CD1c-positive myeloid dendritic cell (primary cell): ENCODE measurements around the gene IFI27.
A peak's percentile ranks its signal among the peaks of the same experiment; 100 is the strongest.

Experiments used
- DNase-seq: peaks from one replicate; pipeline ENCODE4 v3.0.0-alpha.2; 2016; ENCODE audit errors: extremely low spot score

IFI27 gene

DNA sequence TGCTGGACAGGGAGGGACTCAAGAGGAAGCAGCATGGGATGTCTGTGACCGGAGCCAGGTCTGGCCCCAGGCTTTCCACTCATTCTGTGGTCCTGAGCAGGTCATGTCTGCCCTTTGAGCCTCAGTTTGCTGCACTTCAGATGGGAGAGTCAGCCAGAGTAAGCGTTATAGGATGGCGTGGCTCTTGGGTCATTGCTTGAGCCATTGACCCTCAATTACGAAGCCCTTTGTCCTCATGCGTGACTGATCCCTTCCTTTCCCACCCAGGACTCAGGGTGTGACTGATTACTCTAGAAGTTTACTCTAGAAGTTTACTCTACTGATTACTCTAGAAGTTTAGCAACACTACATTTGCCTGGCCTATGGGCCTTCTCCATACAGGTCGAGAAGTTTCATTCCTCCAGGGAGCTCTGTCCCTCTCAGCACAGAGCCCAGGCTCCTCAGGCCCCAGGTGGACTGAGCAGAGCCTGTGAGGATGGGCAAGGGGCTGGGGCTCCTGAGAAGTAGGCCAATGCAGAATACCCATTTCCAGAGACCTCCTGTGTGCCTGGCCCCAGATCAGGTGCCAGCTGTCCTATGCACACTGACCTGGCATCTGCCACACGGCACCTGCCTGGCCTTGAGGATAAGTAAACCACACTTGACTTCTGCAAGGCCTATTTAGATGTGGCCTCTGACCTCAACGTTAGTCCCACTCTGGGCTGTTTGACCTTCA lies 7.6 kb upstream of the IFI27 start:
- no peak for DNase-seq

DNA sequence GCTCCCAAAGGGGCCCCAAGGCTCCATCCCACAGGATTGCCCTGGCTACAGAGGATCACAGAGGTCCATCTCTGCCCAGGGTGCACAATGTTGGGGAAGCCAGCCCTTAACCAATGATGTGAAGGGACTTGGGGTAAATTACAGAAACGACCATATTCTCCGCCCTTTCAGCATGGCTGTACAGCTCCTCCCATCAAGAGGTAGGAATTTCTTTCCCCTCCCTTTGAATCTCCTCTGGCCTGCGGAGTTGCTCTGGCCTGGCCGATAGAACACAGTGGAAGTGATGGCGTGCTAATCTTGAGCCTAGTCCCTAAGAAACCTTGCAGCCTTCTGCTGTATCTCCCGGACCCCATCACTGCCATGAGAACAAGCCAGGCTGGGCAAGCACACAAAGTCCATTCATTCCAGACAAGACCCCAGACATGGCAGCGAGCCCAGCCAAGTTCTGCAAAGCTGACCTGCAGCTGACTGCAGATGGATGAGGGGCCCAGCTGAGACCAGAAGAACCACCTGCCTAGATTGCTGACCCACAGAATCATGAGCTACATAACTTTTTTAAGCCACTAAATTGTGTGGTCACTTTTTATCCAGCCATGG lies 6.9 kb upstream of the IFI27 start:
- DNase-seq, result no peak

DNA sequence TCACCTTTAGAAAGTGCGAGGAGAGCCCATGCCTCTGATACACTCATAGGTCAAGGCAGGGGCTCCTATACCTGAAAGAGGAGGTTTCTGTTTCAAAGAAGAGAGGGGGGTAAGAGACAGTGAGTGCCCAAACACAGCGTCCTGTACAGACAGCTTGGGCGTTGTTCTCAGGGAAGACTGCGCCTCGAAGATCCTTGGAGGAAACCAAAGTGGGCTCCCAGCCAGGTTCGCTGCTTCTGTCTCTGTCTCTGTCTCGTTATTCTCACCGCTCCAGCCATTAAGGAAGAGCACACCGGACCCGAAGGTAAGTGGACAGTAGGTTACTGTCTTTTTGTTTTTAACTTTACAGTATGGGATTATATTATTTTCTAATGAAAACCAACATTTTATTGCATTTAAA lies 5.8 kb upstream of the IFI27 start:
- DNase-seq, result no peak

DNA sequence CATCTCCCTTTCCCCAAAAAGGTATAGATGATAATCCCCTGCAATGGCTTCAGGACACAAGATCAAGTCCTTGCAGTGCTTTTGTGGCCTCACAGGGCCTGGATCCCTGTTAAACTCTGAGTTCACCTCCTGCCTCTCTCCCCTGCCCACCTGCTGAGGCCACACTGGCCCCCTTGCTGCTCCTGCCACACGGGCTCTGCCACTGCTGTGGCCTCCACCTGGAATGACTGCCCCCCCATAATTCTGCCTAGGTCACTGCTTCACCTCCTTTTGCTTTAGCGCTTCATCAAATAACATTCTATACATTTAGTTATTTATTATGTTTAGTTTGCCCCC lies 653 bp upstream of the IFI27 start:
- no peak for DNase-seq

DNA sequence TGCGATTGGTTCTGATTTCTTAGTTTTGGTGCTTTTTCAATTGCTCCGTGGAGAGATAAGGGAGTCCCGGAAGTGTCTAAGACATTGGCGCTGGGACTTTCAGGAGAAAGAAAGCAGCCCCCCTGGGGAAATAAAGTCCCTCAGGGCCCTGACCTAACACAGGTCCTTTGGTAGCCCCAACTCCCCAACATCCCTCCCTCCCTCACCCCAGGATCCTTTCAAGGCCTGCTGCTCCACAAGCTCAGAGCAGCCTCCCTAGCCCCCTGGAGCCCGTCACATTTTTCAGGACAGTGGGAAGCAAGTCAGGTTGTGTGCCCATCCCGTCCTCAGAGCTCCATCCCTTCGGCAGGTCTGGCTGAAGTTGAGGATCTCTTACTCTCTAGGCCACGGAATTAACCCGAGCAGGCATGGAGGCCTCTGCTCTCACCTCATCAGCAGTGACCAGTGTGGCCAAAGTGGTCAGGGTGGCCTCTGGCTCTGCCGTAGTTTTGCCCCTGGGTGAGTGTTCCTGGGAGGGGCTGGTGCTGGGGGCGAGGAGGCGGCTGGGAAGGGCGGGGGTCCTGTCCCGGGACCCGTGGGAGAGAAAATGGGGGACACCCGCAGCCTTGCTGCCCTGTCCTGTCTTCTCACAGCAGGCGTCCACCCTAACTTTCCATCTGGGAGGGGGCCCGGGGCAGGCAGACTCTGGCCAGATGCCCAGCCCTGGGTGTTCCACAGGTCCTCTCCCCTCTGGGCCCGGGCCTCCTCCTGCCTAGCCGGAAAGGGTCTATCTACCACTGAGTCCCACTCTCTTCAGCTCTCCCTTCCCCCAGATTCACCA lies 950 bp downstream of the IFI27 start:
- no peak for DNase-seq

DNA sequence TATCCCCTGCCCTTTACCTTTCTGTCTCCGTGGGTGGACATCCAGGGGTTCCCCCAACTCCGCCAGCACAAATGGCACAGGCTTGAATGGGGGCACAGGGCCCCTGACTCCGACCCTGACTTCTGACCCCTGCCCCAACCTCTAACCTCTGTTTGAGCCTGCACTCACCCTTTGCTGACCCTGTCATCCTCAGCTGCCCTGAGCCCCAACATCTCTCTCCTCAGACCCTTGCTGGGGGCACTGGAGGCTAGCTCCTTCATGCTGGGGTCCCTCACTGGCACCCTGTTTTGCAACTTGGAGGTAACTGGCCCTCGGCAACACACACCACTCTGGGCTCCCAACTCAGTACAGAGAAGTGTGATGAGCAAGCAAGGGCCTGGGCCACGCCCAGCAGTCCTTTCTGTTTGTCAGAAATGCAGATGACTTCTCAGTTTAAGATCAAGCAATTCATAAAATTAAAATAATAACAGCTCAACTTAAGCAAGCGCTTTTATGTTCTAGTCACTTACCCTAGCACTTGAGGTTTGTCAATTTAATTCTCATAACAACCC lies 2.1 kb downstream of the IFI27 start:
- no peak for DNase-seq

DNA sequence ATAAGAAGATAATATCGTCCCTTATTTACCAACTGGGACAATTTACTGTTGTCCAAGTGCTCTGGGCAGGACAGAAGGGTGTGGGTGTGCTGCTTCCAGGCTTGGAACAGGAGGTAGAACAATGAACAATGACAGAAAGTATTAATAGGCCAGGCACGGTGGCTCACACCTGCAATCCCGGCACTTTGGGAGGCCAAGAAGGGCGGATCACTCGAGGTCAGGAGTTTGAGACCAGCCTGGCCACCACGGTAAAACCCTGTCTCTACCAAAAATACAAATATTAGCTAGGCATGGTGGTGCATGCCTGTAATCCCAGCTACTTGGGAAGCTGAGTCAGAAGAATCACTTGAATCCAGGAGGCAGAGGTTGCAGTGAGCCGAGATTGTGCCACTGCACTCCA lies 2.5 kb downstream of the IFI27 start:
- no peak for DNase-seq

DNA sequence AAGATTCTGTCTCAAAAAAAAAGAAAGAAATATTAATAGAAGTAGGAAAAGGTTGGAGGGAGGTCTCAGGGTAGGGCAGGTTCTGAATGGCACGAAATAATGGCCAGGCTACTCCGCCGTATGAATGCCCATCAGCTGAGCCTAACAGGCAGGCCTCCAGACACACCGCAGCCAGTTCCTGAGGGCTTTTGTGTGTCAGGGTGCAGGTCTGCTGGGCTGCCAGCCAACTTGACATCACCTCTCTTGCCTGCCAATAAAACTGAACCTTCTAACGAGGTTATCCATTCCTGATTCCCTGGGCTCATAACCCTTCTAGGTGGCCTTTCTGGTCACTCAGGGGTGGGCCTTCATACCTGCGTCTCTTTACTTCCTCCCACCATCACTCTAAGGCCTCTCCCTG lies 3.0 kb downstream of the IFI27 start:
- DNase-seq, result no peak

DNA sequence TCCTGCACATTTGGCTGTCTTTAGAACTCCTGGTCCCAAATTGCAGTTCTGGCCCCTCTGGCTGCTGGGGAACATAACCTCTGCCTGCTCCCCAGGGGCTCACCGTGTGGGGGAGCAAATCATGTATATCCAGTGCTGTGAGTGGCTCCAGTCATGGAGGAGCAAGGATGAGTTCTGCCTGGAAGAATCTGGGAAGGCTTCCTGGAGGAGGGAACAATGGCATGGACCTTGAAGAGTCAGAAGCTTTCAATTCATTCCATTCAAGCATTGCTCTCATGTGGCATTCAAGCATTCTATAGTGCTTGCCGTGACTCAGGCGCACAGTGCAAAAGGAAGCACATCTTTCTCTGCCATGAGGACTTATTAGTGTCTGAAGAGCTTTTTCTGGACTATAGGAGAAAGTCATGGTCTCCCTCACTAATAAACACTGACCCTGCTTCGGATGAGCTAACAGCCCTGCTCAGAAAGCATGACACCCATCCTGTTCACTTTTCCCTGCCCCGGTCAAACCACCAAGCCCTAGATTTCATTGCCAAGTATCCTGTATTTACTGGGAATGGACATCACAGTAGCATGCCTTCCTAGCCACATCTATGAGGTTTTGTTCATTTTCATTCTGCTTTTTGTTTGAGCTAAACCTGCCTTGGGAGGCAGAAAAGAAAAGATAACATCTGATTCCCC lies 3.5 kb downstream of the IFI27 start:
- no peak for DNase-seq

DNA sequence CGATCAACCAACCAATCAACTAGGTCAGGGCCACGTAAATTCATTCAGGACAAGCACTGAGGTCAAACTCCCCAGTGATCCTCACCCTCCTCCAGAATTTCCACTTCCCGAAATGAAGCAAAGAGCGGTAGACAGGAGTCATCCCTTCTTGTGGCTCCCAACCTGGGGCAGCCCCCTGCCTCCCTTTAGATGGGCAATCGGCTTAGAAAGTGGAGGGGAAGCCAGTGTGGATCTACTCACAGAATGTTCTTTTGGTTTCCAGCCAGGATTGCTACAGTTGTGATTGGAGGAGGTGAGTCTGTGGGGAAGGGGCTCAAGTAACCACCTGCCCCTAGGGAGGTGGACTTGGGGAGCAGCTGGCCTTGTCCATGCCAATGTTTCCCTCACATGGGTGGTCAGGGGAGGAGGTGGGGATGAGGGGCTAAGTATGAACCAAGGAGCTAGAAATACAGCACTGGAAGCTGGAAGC lies 4.1 kb downstream of the IFI27 start:
- DNase-seq, result no peak

DNA sequence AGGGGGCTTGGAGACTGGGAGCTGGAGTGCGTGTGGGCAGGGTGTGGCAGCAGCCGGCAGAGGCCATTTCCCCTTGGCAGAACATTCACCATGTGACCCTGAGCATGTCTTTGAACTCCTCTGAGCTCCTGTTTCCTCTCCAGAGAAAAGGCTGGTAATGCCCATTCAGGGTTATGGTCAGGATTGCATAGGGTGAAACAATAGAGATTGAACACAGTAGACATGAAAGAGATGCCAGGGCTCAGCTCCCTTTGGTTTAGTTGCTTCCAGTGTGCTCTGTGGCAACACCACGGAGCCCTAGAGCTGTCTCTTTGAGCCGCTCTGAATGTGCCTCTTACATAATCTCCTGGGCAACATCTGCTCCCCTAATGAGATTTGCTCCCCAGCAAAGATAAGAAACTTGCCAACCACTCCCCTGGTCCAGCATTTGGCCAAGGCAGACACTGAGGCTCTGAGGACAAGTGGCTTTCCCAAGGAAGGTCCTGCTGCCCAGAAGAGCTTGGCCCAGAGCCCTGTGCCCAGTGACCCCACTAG lies 4.6 kb downstream of the IFI27 start:
- DNase-seq, result peak; percentile 7

DNA sequence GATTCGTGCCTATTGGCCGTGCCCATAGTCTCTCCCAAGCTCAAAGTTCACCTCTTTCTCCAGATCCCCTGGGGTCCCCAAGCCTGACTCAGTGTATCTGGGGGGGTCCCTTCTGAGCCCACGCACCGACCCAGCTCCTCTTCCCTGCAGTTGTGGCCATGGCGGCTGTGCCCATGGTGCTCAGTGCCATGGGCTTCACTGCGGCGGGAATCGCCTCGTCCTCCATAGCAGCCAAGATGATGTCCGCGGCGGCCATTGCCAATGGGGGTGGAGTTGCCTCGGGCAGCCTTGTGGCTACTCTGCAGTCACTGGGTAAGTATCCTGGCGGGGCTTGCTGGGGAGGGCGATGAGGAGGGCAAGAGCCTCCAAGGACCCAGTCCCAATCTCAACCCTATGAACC lies 5.1 kb downstream of the IFI27 start:
- DNase-seq, result no peak

DNA sequence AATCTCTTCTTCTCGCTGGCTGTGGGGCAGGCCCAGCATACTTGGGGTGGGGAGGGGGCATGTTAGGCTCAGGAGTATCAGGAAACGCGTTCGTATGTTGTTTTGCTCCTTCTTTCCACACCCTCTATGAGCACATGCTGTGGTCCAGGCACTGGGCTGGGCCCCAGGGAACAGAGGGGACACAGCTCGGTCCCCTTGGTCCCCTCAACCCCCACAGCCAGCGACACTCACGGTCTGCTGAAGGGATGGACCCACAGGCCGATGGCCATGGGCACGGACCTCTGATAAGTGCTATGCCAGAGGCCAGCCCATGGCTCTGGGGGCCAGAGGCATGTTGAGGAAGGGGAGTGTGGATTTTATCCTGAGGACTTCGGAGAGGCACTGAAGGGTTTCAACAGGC lies 6.2 kb downstream of the IFI27 start:
- no peak for DNase-seq

DNA sequence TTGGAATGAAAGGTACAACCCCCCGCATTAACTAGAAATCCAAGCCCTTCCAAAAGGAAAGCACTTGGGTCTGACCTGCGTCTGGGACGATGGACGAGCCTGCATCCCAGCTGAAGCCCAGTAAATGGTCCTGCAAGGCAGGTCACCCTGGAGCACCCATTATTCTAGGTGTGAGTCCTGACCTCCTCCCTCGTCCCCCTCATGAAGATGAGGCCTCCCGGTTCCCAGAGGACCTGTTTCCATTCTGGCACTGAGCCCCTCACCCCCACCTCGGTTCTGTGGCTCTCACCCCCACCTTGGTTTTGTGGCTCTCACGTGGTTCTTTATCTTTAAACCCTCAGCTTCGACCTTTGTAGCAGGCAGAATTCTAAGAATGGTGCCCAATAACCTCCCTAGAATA lies 7.3 kb downstream of the IFI27 start:
- no peak for DNase-seq

DNA sequence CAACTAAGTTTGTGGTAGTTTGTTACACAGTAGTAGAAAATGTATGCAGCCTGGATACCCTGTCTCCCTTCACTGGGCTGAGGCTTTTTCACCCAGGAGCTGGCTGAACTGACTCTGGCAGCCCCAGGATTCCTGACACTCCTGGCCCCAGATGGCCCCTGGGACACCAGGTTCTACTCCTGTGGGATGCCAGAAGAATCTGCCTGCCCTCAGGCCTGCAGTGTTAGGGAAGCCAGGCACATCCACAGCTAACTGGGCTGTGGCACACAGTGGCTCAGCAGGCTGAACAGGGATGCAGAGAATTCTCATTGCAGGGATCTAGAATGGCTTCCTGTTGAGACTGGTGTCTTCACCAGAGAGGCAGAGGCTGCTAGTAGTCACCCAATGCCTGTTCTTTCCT lies 8.5 kb downstream of the IFI27 start:
- DNase-seq, result no peak

DNA sequence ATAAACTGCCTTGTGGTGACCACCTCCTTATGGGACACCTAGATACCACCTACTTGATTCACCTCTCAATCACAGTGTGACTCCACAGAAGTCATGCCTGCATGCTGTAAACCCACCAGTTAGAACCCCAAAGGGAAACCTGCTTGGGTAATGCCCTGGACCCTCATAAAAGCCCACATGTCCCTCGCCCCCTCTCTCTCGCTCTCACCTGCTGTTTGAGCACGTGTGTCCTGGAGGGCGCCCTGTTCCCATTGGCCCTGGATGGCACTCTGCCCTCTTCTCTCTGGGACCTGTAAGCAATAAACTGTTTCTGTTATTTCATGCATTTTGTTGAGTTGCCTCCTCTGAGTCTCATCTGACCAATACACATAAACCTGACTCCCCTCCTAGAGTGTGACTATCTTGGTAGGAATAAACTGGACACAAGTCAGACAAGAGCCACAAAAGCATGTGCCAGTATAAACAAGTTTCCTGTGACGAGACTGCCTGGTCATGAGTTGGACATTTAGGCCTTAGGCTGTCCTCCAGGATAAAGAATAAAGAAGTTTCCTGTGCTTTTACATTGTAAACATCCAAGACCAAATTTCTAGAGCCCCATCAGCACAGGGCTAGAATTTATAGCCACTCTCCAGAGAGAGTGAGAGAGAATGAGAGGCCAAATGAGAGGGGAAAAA lies 10.3 kb downstream of the IFI27 start:
- no peak for DNase-seq

DNA sequence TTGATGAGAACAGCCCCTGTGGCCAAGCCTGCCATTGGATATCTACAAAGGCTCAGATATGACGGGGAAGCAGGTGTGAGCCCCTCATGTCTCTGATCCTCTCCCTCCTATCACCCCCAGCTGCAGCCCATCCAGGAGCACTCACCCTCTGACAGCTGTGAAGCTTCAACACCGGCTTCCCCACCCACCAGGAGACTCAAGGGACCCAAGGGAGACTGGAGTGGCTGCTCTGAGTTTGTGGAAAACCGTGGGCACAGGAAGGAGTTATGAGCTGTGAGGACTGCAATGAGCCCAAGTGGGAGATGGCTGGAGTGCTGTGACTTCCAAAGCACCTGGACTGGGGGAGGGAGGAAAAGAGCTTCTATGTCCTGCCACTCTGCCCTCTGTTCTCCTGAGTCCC lies 10.9 kb downstream of the IFI27 start:
- no peak for DNase-seq

DNA sequence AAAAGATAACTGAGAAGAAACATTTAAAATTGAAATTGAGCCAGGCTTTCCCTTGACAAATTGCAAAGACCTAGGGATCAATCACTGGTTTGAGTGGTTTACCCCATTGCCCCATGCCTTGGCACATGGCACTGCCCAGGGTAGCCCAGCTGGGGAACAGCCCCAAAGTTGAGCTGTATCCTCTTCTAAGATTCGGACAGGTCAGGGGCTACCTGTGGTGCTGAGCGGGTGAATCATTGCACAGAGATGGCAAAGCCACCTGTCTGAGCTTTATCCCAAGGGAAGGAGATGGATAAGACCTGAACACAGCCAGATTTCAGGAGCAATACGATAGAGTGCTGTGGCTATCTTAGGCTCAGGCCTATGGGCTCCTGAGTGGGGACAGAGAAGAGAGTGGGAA lies 11.9 kb downstream of the IFI27 start:
- DNase-seq, result no peak

DNA sequence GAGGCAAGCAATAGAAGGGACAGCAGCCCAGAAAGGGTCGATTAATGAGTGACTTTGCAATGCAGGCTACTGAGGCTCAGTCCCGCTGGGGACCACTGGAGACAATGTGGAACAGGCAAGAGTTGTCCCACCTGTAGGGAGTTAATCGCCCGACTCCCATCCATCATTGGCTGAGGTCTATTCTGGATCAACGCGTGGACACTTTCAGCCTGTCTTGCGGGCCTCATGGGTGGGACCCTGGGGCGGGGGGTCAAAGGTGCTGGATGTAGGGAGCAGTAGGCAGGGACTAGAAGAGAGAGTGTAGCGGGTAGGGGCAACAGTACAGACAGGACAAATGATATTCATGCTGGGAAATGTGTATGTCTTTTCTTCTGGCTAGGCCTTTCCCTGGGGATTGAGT lies 12.8 kb downstream of the IFI27 start:
- DNase-seq, result no peak

DNA sequence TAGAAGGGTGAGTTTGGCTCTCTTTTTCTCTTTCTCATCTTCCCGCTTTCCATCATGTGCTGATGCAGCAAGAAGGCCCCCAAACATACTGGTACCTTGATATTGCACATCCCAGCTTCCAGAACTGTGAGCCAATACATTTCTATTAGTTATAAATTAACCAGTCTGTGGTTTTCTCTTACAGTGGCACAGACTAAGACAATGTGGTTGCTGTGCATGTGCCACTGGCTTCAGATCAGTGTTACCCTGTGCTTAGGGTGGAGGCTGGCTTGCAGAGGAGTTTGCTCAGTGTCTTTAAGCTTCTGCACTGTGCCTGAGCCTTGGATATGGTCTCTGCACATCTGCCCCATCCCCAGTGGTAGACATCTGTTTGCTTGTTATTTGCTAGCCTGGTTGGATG lies 13.3 kb downstream of the IFI27 start:
- DNase-seq, result no peak

DNA sequence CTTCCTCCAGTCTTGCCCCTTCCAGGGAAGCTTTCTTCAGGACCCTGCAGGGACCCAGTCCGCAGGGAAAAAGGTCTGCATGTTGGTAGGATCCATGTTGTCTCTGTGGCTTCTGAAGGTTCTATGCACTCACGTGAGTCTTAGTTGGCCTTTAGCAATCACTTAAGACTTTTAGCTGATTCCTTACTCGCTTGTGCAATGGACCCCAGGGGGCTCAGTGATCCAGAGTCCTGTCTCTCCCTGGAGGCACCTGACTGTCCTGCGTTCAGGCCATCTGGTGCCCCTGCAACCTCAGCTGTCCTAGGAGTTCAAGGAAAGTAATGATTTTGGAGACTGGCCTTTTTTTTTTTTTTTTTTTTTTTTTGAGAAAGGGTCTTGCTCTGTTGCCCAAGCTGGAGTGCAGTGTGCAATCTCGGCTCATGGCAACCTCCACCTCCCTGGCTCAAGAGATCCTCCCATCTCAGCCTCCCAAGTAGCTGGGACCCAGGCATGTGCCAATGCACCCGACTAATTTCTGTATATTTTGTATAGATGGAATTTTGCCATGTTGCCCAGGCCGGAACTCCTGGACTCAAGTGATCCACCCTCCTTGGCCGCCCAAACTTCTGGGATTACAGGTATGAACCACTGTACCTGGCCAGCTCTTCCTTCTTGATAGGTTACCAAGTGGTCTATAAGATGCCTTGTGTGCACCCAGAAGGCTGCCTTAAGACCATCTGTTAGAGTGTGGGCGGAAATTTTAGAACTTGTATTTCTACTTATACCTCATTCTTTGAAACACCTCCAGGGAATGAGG lies 14.2 kb downstream of the IFI27 start:
- DNase-seq, result no peak
